GM13977 (cell line): ENCODE data around the gene S1PR2.
"Not testable (repeated sequence)": the region's sequence is repeated elsewhere in the genome, so short reads cannot be mapped to it uniquely, and the experiment has no call there.

ENCODE experiments used
- DNase-seq: peaks from one replicate; pipeline ENCODE4 v3.0.0; 2012; ENCODE audit warnings: low spot score
- in situ Hi-C: fragments of 300-500 bp; cut with MboI; formaldehyde crosslinking; loops from one replicate; pipeline ENCODE4 v1.12.0; 2022; ENCODE audit warnings: low sequenced_read_pairs, low pct_unique_long_range_greater_than_20kb, mixed read lengths, inconsistent platforms; ENCODE audit not compliant: unreplicated experiment
- TF ChIP-seq, protein P1 (sequence below): IDR thresholded peaks from 2 replicates; pipeline ENCODE4 v1.5.1; 2012; ENCODE audit warnings: mild to moderate bottlenecking, control low read depth; ENCODE audit not compliant: insufficient read depth; ENCODE audit errors: extremely low read depth, missing control alignments

Gene S1PR2

DNA sequence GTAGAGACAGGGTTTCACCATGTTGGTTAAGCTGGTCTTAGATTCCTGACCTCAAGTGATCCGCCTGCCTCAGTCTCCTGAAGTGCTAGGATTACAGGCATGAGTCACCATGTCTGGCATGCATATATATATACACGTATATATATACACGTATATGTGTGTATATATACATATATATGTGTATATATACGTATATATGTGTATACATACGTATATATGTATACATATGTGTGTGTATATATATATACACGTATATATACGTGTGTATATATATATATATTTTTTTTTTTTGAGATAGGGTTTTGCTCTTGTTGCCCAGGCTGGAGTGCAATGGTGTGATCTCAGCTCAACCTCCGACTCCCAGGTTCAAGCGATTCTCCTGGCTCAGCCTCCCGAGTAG, 48.3 kb downstream of the S1PR2 start:
- TF ChIP-seq, protein P1, sequence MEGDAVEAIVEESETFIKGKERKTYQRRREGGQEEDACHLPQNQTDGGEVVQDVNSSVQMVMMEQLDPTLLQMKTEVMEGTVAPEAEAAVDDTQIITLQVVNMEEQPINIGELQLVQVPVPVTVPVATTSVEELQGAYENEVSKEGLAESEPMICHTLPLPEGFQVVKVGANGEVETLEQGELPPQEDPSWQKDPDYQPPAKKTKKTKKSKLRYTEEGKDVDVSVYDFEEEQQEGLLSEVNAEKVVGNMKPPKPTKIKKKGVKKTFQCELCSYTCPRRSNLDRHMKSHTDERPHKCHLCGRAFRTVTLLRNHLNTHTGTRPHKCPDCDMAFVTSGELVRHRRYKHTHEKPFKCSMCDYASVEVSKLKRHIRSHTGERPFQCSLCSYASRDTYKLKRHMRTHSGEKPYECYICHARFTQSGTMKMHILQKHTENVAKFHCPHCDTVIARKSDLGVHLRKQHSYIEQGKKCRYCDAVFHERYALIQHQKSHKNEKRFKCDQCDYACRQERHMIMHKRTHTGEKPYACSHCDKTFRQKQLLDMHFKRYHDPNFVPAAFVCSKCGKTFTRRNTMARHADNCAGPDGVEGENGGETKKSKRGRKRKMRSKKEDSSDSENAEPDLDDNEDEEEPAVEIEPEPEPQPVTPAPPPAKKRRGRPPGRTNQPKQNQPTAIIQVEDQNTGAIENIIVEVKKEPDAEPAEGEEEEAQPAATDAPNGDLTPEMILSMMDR, result no peak
- in situ Hi-C loops, result no loop called here

DNA sequence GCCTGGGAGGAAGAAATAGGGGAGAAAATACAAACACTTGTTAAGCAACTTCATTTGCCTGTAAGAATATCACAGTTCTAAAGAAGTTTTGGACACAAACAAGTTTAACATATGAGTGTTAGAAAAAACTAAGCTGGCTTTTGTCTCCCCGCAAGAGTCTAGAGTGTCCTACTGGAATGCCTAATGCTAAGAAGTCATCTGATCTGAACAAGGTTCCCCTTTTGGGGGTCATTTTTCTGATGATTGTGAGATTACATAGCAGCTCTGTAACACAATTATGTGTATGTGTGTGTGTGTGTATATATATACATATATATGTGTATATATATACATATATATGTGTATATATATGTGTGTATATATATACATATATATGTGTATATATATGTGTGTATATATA, 49.1 kb downstream of the S1PR2 start:
- TF ChIP-seq, protein P1, result no peak
- DNase-seq, result no peak
- in situ Hi-C loops, result no loop called here

More for the DNA sequence above, 48.3 kb downstream of the S1PR2 start:
- no peak for DNase-seq

DNA sequence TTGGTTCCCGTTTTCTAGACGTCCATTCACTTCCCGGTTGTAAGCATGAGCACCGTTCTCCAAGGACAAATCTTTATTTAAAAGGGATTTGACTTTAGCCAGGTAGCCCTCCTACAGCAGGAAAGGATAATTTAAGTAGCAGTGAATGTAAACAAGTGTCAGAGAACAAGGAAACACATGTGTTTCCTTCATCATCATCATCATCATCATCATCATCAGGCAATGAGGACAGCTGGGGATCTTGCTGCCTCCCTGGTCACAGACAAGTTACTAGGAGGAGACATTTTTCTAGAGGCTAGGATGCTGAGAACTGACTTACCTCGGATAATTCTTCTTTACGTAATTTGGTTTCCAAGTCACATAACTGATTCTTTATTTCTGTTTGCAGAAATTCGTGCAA, 50.7 kb downstream of the S1PR2 start:
- in situ Hi-C loops, result no loop called here
- DNase-seq, result no peak
- TF ChIP-seq, protein P1, result no peak

DNA sequence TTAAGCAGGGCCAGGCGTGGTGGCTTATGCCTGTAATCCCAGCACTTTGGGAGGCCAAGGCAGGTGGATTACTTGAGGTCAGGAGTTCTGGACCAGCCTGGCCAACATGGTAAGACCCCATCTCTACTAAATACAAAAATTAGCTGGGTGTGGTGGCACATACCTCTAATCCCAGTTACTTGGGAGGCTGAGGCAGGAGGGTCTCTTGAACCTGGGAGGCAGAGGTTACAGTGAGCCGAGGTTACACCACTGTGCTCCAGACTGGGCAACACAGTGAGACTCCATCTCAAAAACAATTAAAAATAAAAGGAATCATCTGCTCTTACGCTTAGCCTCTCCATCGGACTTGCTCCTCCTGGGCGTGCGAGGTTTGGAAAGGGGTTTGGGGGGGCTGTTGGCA, 51.1 kb downstream of the S1PR2 start:
- DNase-seq, in situ Hi-C loops: not testable (repeated sequence)

DNA sequence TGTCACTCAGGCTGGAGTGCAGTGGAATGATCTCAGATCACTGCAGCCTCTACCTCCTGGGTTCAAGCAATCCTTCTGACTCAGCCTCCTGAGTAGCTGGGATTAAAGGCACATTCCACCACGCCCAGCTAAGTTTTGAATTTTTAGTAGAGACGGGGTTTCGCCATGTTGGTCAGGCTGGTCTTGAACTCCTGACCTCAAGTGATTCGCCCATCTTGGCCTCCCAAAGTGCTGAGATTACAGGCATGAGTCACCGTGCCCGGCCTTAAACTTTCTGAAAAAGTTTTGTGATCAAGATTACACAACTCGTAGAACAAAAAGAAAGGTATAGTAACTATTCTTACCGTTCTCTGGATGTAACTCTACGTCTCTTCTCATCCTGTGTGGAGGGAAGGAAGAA, 57.6 kb downstream of the S1PR2 start:
- no peak for DNase-seq
- in situ Hi-C loops, result no loop called here
- TF ChIP-seq, protein P1, result no peak
